B cell (primary cell): ENCODE measurements around the gene ZBTB47. TPM values are rescaled to one million over a fixed set of nuclear protein-coding genes. Genes with fewer than 3 reads are reported as not detected.

Experiments used
- ATAC-seq: fragments of 200-7000 bp; cut with Tn5 transposase; one replicate; pipeline ENCODE4 v1.10.0; 2021; ENCODE audit warnings: low read depth, mild to moderate bottlenecking, moderate number of reproducible peaks, moderate library complexity
- CTCF ChIA-PET: fragments of 350-600 bp; sonication (Branson Sonifier 250); formaldehyde crosslinking; loops from one replicate; lab custom pipeline; 2021; ENCODE audit warnings: antibody characterized with exemption, inconsistent platforms; lab: Charles Lee
- POLR2A ChIA-PET: fragments of 350-600 bp; sonication (Branson Sonifier 250); formaldehyde crosslinking; loops from one replicate; lab custom pipeline; 2021; ENCODE audit warnings: antibody characterized with exemption; lab: Charles Lee
- DNase-seq: peaks from one replicate; pipeline ENCODE4 v3.0.0; 2013
- H2AFZ ChIP-seq: 2 replicates; pipeline ENCODE4 v1.6.1; 2012; ENCODE audit warnings: mild to moderate bottlenecking, low read depth, low read length; ENCODE audit not compliant: insufficient read depth, poor library complexity, severe bottlenecking
- H3K27ac ChIP-seq, 2 donors: 1 replicate in 1 of 2; 2 replicates in 1 of 2; pipeline ENCODE4 v1.5.1; 2012 to 2013; ENCODE audit warnings: low read length in 2 of 2, mild to moderate bottlenecking in 2 of 2, moderate library complexity in 1 of 2
- H3K27me3 ChIP-seq, 4 experiments: fragments of 200-600 bp in 1 of 4; sonication (generic) in 1 of 4; replicated peaks in 1 of 4; 1 replicate in 2 of 4; 2 replicates in 2 of 4; pipeline versions ENCODE4 v1.6.1 to v1.7.0; 2013 to 2016; ENCODE audit warnings: low read length in 3 of 4, mild to moderate bottlenecking in 2 of 4, mixed read lengths in 1 of 4, moderate library complexity in 1 of 4; ENCODE audit not compliant: insufficient read depth in 4 of 4, control insufficient read depth in 3 of 4; ENCODE audit errors: control extremely low read depth in 1 of 4
- H3K36me3 ChIP-seq, 2 experiments: replicated peaks in 1 of 2; 1 replicate in 1 of 2; 2 replicates in 1 of 2; pipeline versions ENCODE4 v1.6.1 to v1.7.1; 2013; ENCODE audit warnings: low read length in 1 of 2; ENCODE audit not compliant: insufficient read depth in 2 of 2, control insufficient read depth in 1 of 2; ENCODE audit errors: control extremely low read depth in 1 of 2, extremely low read depth in 1 of 2
- H3K4me1 ChIP-seq, 2 donors: fragments of 200-600 bp in 1 of 2; sonication (generic) in 1 of 2; 1 replicate in 1 of 2; 2 replicates in 1 of 2; pipeline versions ENCODE4 v1.5.1 to v1.6.1; 2013 to 2017; ENCODE audit warnings: low read length in 2 of 2; ENCODE audit not compliant: control insufficient read depth in 2 of 2, insufficient read depth in 2 of 2
- H3K4me2 ChIP-seq: replicated peaks from 2 replicates; pipeline ENCODE3; 2012; ENCODE audit warnings: mild to moderate bottlenecking, low read depth, low read length; ENCODE audit not compliant: poor library complexity, severe bottlenecking
- H3K4me3 ChIP-seq, 5 experiments: fragments of 200-600 bp in 1 of 5; sonication (generic) in 1 of 5; 1 replicate in 3 of 5; 2 replicates in 2 of 5; pipeline versions ENCODE4 v1.5.1 to v1.7.0; 2011 to 2016; ENCODE audit warnings: low read length in 4 of 5, mild to moderate bottlenecking in 4 of 5, low read depth in 2 of 5, control low read depth in 1 of 5, moderate library complexity in 1 of 5; ENCODE audit not compliant: insufficient read depth in 1 of 5; ENCODE audit errors: control extremely low read depth in 1 of 5, extremely low read depth in 1 of 5
- H3K79me2 ChIP-seq: fragments of 200-600 bp; sonication (generic); one replicate; pipeline ENCODE4 v1.6.0; 2016; ENCODE audit warnings: low read length; ENCODE audit not compliant: control insufficient read depth, insufficient read depth
- H3K9ac ChIP-seq: fragments of 200-600 bp; sonication (generic); 2 replicates; pipeline ENCODE4 v1.6.1; 2017; ENCODE audit warnings: mild to moderate bottlenecking, low read length, moderate library complexity
- H3K9me3 ChIP-seq, 3 donors: one replicate each; pipeline versions ENCODE4 v1.6.1 to v1.7.1; 2013; ENCODE audit warnings: low read length in 2 of 3; ENCODE audit not compliant: control insufficient read depth in 2 of 3, insufficient read depth in 1 of 3; ENCODE audit errors: control extremely low read depth in 1 of 3
- H4K20me1 ChIP-seq: 2 replicates; pipeline ENCODE4 v1.6.0; 2012; ENCODE audit warnings: mild to moderate bottlenecking, low read length; ENCODE audit not compliant: insufficient read depth, control insufficient read depth, poor library complexity, severe bottlenecking
- H3K27ac Mint-ChIP-seq: one replicate; pipeline ENCODE4 v1.8.0; 2021; ENCODE audit warnings: mixed read lengths
- H3K27me3 Mint-ChIP-seq: one replicate; pipeline ENCODE4 v1.8.0; 2021; ENCODE audit warnings: mixed read lengths
- H3K4me1 Mint-ChIP-seq: one replicate; pipeline ENCODE4 v1.8.0; 2021; ENCODE audit warnings: mixed read lengths
- H3K4me3 Mint-ChIP-seq: one replicate; pipeline ENCODE4 v1.8.0; 2021; ENCODE audit warnings: mixed read lengths
- H3K9me3 Mint-ChIP-seq: one replicate; pipeline ENCODE4 v1.8.0; 2022; ENCODE audit warnings: mixed read lengths; ENCODE audit not compliant: insufficient read depth
- EZH2 ChIP-seq: IDR thresholded peaks from 2 replicates; pipeline ENCODE4 v1.6.1; 2012; ENCODE audit warnings: borderline replicate concordance, low read depth, mild to moderate bottlenecking, moderate library complexity, low read length; ENCODE audit not compliant: insufficient read depth, poor library complexity, severe bottlenecking
- WGBS: methylation state at CpG from one replicate; pipeline ENCODE4 v1.1.5; 2013; ENCODE audit warnings: missing lambda C conversion rate; ENCODE audit not compliant: insufficient coverage; 5-methylcytosine and 5-hydroxymethylcytosine counted together
- intact Hi-C: fragments of 100-400 bp; cut with micrococcal nuclease; formaldehyde crosslinking; loops from one replicate; pipeline ENCODE4 v1.10.0; 2022
- polyA plus RNA-seq: library from polyadenylated mRNA; depleted of rRNA; stranded (reverse); fragments of >200 nt; gene quantifications from 2 replicates; pipeline ENCODE4 v1.2.3, GENCODE V29; 2012
- total RNA-seq, 2 donors: library from RNA; stranded (reverse); fragments of 120-200 nt in 1 of 2; gene quantifications; 1 replicate in 1 of 2; 2 replicates in 1 of 2; pipeline versions ENCODE4 v1.2.3 to v1.2.4, GENCODE V29; 2013 to 2022
- TF ChIP-seq, protein P1 (sequence below): fragments of 200-600 bp; IDR thresholded peaks from one replicate; pipeline ENCODE4 v1.8.0; 2022; ENCODE audit warnings: antibody characterized with exemption, mild to moderate bottlenecking

The ZBTB47 gene
- total and polyA plus RNA-seq, 2 donors (not counting 1 experiment from before 2014, with no cell fraction given), result 0.34 to 1.6 TPM

GRCh38 chr3:42668413-42668760 lies 14.9 kb downstream of the ZBTB47 start:
- H3K4me3 Mint-ChIP-seq, result no peak overlapping the region
- no peak for ATAC-seq
- Histone ChIP-seq H3K36me3 (no peaks in the 10 kb centered on the region), H4K20me1 (no peaks in the 10 kb centered on the region), H3K4me2 (no peak overlapping the region), H2AFZ (no peak overlapping the region), H3K27me3 (no peaks in the 10 kb centered on the region), H3K4me1 (peaks cover 10 to 15% of the 10 kb centered on the region in 2 donors), H3K79me2 (no peaks in the 10 kb centered on the region), H3K4me3 (no peak overlapping the region), H3K9ac (no peak overlapping the region), H3K27ac (no peak overlapping the region), H3K9me3 (peaks cover 0 to 12% (median 1%) of the 10 kb centered on the region in 3 donors)
- 67% methylated on average over 1 of the region's 2 CpGs for WGBS
- CTCF ChIA-PET, result no interaction called here
- POLR2A ChIA-PET, result no interaction called here
- H3K9me3 Mint-ChIP-seq, result no peaks in the 10 kb centered on the region
- no peak overlapping the region for H3K27ac Mint-ChIP-seq
- TF ChIP-seq, protein P1, sequence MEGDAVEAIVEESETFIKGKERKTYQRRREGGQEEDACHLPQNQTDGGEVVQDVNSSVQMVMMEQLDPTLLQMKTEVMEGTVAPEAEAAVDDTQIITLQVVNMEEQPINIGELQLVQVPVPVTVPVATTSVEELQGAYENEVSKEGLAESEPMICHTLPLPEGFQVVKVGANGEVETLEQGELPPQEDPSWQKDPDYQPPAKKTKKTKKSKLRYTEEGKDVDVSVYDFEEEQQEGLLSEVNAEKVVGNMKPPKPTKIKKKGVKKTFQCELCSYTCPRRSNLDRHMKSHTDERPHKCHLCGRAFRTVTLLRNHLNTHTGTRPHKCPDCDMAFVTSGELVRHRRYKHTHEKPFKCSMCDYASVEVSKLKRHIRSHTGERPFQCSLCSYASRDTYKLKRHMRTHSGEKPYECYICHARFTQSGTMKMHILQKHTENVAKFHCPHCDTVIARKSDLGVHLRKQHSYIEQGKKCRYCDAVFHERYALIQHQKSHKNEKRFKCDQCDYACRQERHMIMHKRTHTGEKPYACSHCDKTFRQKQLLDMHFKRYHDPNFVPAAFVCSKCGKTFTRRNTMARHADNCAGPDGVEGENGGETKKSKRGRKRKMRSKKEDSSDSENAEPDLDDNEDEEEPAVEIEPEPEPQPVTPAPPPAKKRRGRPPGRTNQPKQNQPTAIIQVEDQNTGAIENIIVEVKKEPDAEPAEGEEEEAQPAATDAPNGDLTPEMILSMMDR, result no peak
- no peak for TF ChIP-seq EZH2
- intact Hi-C loops, result no loop called here
- DNase-seq, result no peak
- peaks cover 13% of the 10 kb centered on the region for H3K4me1 Mint-ChIP-seq
- H3K27me3 Mint-ChIP-seq, result no peaks in the 10 kb centered on the region

DNA sequence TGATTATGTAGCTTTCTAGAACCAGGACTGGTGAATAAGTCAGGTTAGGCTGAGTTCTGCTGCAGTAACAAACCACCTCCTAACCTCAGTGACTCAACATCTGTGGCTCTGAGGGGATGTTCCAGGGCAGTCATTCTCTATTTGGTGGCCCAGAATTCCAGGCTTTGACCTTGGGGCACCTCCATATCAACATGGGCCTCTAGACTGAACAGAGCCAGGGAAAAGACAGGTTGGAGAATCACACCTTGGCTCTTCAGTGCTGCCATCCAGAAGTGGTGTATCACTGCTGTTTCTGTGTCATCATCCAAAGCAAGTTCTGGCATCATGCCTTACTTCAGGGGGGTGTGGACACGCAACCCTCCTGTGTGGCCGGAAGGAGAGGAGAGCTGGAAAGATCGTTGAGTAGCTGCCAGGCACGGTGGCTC lies 15.3 kb downstream of the ZBTB47 start:
- ChIA-PET POLR2A (no interaction called here), CTCF (no interaction called here)
- Mint-ChIP-seq H3K4me1 (peaks cover 9% of the 10 kb centered on the region), H3K27ac (no peak overlapping the region), H3K9me3 (no peaks in the 10 kb centered on the region), H3K4me3 (no peak overlapping the region), H3K27me3 (no peaks in the 10 kb centered on the region)
- H3K4me3 ChIP-seq, result no peak overlapping the region
- no peaks in the 10 kb centered on the region for H4K20me1 ChIP-seq
- no peak overlapping the region for H2AFZ ChIP-seq
- H3K4me2 ChIP-seq, result no peak overlapping the region
- TF ChIP-seq, protein P1, result no peak
- no peak for TF ChIP-seq EZH2
- H3K27ac ChIP-seq, result no peak overlapping the region
- H3K27me3 ChIP-seq, result no peaks in the 10 kb centered on the region
- intact Hi-C loops, result no loop called here
- peaks cover 6 to 11% of the 10 kb centered on the region in 2 donors for H3K4me1 ChIP-seq
- DNase-seq (no peak), ATAC-seq (no peak)
- no peak overlapping the region for H3K9ac ChIP-seq
- peaks cover 0 to 12% (median 1%) of the 10 kb centered on the region in 3 donors for H3K9me3 ChIP-seq
- H3K79me2 ChIP-seq, result no peaks in the 10 kb centered on the region
- no peaks in the 10 kb centered on the region for H3K36me3 ChIP-seq
- 98% methylated on average over 4 of the region's 4 CpGs for WGBS
